K562 (cell line): ENCODE results near the gene TOR1A. TPM values are rescaled to one million over a fixed set of nuclear protein-coding genes. Genes with fewer than 3 reads are reported as not detected.

Source experiments
- CREB1 ChIP-seq, 2 experiments: sonication (generic) in 1 of 2; formaldehyde crosslinking in 1 of 2; IDR thresholded peaks; 2 replicates each; pipeline versions ENCODE4 v1.6.1 to v1.8.0; 2012 to 2022; ENCODE audit warnings: inconsistent platforms in 1 of 2, mild to moderate bottlenecking in 1 of 2, missing genetic modification reagents in 1 of 2, moderate library complexity in 1 of 2
- EP300 ChIP-seq: IDR thresholded peaks from 2 replicates; pipeline ENCODE4 v1.6.1; 2012; ENCODE audit warnings: low read length, improper control_type of control experiment
- ETV6 ChIP-seq, 3 experiments: fragments of 150-350 bp in 1 of 3; sonication (generic) in 1 of 3; formaldehyde crosslinking in 1 of 3; IDR thresholded peaks; 2 replicates each; pipeline versions ENCODE4 v1.6.1 to v1.8.0; 2014 to 2022; ENCODE audit warnings: borderline replicate concordance in 2 of 3, low read depth in 2 of 3, antibody characterized with exemption in 1 of 3, low read length in 1 of 3, mild to moderate bottlenecking in 1 of 3, missing genetic modification reagents in 1 of 3
- FOS ChIP-seq: IDR thresholded peaks from 3 replicates; pipeline ENCODE4 v1.6.1; 2011; ENCODE audit not compliant: insufficient read length; ENCODE audit errors: extremely low read depth
- GATAD2A ChIP-seq: fragments of 450-650 bp; IDR thresholded peaks from 2 replicates; pipeline ENCODE4 v1.6.1; 2017
- HSF4 ChIP-seq: fragments of 250-450 bp; sonication (Bioruptor Pico); IDR thresholded peaks from 2 replicates; pipeline ENCODE4 v2.1.2; 2022; ENCODE audit warnings: mild to moderate bottlenecking, moderate library complexity, borderline replicate concordance
- JUNB ChIP-seq: fragments of 450-650 bp; formaldehyde crosslinking; conservative IDR thresholded peaks from 2 replicates; pipeline ENCODE4 v1.4.0; 2020; ENCODE audit warnings: mild to moderate bottlenecking
- NR2F6 ChIP-seq: fragments of 450-650 bp; formaldehyde crosslinking; IDR thresholded peaks from 2 replicates; pipeline ENCODE4 v1.4.0; 2020; ENCODE audit warnings: mild to moderate bottlenecking
- PHB ChIP-seq: fragments of 250-450 bp; sonication (Bioruptor Pico); IDR thresholded peaks from 2 replicates; pipeline ENCODE4 v1.5.0; 2021
- SP1 ChIP-seq: sonication (generic); formaldehyde crosslinking; IDR thresholded peaks from 2 replicates; pipeline ENCODE4 v1.8.1; 2022; ENCODE audit warnings: mild to moderate bottlenecking, missing genetic modification reagents
- ZNF174 ChIP-seq: fragments of 250-450 bp; sonication (Bioruptor Pico); IDR thresholded peaks from 2 replicates; pipeline ENCODE4 v1.4.0; 2020; ENCODE audit warnings: mild to moderate bottlenecking
- ZNF384 ChIP-seq: IDR thresholded peaks from 2 replicates; pipeline ENCODE4 v1.6.1; 2012; ENCODE audit warnings: low read depth, low read length, improper control_type of control experiment
- polyA plus RNA-seq, 8 experiments: library from polyadenylated mRNA; depleted of rRNA in 4 of 8; stranded (reverse) in 5 of 8; unstranded in 3 of 8; fragments of >200 nt; fragmentation: Nextera tagmentation in 2 of 8; fragmentation: Illumina TruSeq in 1 of 8; extraction: Ambion mirVana in 2 of 8; extraction: Trizol in 1 of 8; gene quantifications; 2 replicates each; pipeline versions ENCODE4 v1.2.1 to v1.2.3, GENCODE V29; 2011 to 2014; ENCODE audit warnings: inconsistent platforms in 1 of 8, missing spikeins in 1 of 8
- total RNA-seq, 7 experiments: library from RNA; depleted of rRNA in 6 of 7; stranded (reverse); fragments of >200 nt in 6 of 7; fragmentation: Illumina TruSeq in 2 of 7; extraction: Trizol in 2 of 7; gene quantifications; 2 replicates each; pipeline versions ENCODE4 v1.2.1 to v1.2.3, GENCODE V29; 2011 to 2021; ENCODE audit warnings: low replicate concordance in 1 of 7
- TF ChIP-seq, protein P1 (sequence below): fragments of 250-450 bp; sonication (Bioruptor Pico); IDR thresholded peaks from 2 replicates; pipeline ENCODE4 v1.8.0; 2021; ENCODE audit warnings: moderate library complexity, mild to moderate bottlenecking, inconsistent platforms
- TF ChIP-seq, protein P2 (sequence below), 2 experiments: fragments of 450-650 bp in 1 of 2; sonication (generic) in 1 of 2; formaldehyde crosslinking in 1 of 2; IDR thresholded peaks in 1 of 2; conservative IDR thresholded peaks in 1 of 2; 2 replicates each; pipeline versions ENCODE4 v1.6.1 to v1.8.1; 2016 to 2023; ENCODE audit warnings: mild to moderate bottlenecking in 2 of 2, moderate library complexity in 2 of 2, inconsistent platforms in 1 of 2, missing genetic modification reagents in 1 of 2
- TF ChIP-seq, protein P3 (sequence below): fragments of 450-650 bp; IDR thresholded peaks from 2 replicates; pipeline ENCODE4 v1.6.1; 2016; ENCODE audit warnings: mild to moderate bottlenecking
- TF ChIP-seq, protein P4 (sequence below): fragments of 250-450 bp; sonication (Bioruptor Pico); IDR thresholded peaks from 2 replicates; pipeline ENCODE4 v1.5.0; 2021
- TF ChIP-seq, protein P5 (sequence below): sonication (generic); formaldehyde crosslinking; IDR thresholded peaks from 2 replicates; pipeline ENCODE4 v1.9.0; 2022; ENCODE audit warnings: mild to moderate bottlenecking, missing genetic modification reagents
- TF ChIP-seq, protein P6 (sequence below): fragments of 450-650 bp; IDR thresholded peaks from 2 replicates; pipeline ENCODE4 v1.6.1; 2016; ENCODE audit warnings: borderline replicate concordance

The TOR1A gene
- total and polyA plus RNA-seq, 9 of the 15 experiments (the other 6 are each of a cell fraction or from before 2014, with no cell fraction given), result 4.5 to 85.8 (median 51.3) TPM

DNA sequence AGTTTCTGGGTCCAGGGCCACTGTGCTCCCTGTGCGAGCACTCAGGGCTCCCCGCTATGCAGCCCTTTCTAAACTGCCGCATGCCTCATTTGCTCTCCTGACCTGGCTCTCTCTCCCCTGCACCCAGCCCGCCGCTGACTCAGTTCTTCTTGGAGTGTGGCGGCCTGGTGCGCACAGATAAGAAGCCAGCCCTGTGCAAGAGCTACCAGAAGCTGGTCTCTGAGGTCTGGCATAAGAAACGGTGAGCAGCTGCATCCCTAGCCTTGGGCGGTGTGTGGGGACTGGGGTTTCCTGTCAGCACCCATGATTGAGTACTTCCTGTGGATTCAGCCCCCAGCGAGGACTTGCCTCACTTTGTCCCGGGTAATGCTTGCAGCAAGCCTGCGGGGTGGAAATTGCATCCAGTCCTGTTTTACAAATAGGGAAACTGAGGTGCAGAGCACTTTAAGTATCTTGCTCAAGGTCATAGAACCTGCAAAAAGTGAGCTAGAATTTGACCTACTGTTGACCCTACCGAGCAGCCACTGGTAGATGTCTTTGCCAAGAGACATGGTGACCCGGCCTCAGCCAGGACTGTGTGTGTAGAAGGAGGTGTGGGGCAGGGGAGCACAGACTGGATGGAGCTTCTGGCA, 39.2 kb upstream of the TOR1A start (continued):
- peak; percentile 94 for TF ChIP-seq SP1
- peak; percentile 89 for TF ChIP-seq CREB1 (IDR thresholded peaks at IDR 0.05)
- peak; percentile 72; the same call in 1 of the 2 replicates for TF ChIP-seq CREB1 (CRISPR knock-in tag; IDR thresholded peaks at IDR 0.05)
- TF ChIP-seq ZNF174 (CRISPR knock-in tag), result no peak
- TF ChIP-seq, protein P1, sequence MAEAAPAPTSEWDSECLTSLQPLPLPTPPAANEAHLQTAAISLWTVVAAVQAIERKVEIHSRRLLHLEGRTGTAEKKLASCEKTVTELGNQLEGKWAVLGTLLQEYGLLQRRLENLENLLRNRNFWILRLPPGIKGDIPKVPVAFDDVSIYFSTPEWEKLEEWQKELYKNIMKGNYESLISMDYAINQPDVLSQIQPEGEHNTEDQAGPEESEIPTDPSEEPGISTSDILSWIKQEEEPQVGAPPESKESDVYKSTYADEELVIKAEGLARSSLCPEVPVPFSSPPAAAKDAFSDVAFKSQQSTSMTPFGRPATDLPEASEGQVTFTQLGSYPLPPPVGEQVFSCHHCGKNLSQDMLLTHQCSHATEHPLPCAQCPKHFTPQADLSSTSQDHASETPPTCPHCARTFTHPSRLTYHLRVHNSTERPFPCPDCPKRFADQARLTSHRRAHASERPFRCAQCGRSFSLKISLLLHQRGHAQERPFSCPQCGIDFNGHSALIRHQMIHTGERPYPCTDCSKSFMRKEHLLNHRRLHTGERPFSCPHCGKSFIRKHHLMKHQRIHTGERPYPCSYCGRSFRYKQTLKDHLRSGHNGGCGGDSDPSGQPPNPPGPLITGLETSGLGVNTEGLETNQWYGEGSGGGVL (CRISPR knock-in tag), result peak; percentile 68
- TF ChIP-seq EP300, result peak; percentile 99
- peak; percentile 69 for TF ChIP-seq ZNF384
- TF ChIP-seq NR2F6 (CRISPR knock-in tag), result no peak
- TF ChIP-seq, protein P2, sequence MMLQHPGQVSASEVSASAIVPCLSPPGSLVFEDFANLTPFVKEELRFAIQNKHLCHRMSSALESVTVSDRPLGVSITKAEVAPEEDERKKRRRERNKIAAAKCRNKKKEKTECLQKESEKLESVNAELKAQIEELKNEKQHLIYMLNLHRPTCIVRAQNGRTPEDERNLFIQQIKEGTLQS (IDR thresholded peaks at IDR 0.05), result no peak
- TF ChIP-seq, protein P2 (CRISPR knock-in tag; conservative IDR thresholded peaks at IDR 0.05), result peak; percentile 100
- TF ChIP-seq GATAD2A, result no peak
- TF ChIP-seq, protein P3, sequence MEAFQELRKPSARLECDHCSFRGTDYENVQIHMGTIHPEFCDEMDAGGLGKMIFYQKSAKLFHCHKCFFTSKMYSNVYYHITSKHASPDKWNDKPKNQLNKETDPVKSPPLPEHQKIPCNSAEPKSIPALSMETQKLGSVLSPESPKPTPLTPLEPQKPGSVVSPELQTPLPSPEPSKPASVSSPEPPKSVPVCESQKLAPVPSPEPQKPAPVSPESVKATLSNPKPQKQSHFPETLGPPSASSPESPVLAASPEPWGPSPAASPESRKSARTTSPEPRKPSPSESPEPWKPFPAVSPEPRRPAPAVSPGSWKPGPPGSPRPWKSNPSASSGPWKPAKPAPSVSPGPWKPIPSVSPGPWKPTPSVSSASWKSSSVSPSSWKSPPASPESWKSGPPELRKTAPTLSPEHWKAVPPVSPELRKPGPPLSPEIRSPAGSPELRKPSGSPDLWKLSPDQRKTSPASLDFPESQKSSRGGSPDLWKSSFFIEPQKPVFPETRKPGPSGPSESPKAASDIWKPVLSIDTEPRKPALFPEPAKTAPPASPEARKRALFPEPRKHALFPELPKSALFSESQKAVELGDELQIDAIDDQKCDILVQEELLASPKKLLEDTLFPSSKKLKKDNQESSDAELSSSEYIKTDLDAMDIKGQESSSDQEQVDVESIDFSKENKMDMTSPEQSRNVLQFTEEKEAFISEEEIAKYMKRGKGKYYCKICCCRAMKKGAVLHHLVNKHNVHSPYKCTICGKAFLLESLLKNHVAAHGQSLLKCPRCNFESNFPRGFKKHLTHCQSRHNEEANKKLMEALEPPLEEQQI, result no peak
- TF ChIP-seq ETV6 (IDR thresholded peaks at IDR 0.05; ENCODE audit: borderline replicate concordance in 1 of 2, low read depth in 2 of 2, low read length in 1 of 2), result no peak; a peak in 1 of 4 replicates
- TF ChIP-seq ETV6 (CRISPR knock-in tag; IDR thresholded peaks at IDR 0.05; ENCODE audit: borderline replicate concordance), result no peak
- TF ChIP-seq, protein P4, sequence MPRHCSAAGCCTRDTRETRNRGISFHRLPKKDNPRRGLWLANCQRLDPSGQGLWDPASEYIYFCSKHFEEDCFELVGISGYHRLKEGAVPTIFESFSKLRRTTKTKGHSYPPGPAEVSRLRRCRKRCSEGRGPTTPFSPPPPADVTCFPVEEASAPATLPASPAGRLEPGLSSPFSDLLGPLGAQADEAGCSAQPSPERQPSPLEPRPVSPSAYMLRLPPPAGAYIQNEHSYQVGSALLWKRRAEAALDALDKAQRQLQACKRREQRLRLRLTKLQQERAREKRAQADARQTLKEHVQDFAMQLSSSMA (CRISPR knock-in tag), result peak; percentile 67; the same call in 1 of the 2 replicates
- peak; percentile 64; the same call in 1 of the 2 replicates for TF ChIP-seq HSF4 (CRISPR knock-in tag)
- TF ChIP-seq, protein P5, sequence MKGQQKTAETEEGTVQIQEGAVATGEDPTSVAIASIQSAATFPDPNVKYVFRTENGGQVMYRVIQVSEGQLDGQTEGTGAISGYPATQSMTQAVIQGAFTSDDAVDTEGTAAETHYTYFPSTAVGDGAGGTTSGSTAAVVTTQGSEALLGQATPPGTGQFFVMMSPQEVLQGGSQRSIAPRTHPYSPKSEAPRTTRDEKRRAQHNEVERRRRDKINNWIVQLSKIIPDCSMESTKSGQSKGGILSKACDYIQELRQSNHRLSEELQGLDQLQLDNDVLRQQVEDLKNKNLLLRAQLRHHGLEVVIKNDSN (CRISPR knock-in tag), result peak; percentile 44; the same call in 1 of the 2 replicates
- TF ChIP-seq JUNB (CRISPR knock-in tag), result peak; percentile 85
- no peak for TF ChIP-seq PHB (CRISPR knock-in tag)
- peak; percentile 78 for TF ChIP-seq FOS
- TF ChIP-seq, protein P6, sequence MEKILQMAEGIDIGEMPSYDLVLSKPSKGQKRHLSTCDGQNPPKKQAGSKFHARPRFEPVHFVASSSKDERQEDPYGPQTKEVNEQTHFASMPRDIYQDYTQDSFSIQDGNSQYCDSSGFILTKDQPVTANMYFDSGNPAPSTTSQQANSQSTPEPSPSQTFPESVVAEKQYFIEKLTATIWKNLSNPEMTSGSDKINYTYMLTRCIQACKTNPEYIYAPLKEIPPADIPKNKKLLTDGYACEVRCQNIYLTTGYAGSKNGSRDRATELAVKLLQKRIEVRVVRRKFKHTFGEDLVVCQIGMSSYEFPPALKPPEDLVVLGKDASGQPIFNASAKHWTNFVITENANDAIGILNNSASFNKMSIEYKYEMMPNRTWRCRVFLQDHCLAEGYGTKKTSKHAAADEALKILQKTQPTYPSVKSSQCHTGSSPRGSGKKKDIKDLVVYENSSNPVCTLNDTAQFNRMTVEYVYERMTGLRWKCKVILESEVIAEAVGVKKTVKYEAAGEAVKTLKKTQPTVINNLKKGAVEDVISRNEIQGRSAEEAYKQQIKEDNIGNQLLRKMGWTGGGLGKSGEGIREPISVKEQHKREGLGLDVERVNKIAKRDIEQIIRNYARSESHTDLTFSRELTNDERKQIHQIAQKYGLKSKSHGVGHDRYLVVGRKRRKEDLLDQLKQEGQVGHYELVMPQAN, result no peak; the same call in 1 of the 2 replicates
